HepG2 (cell line): ENCODE measurements around the gene LZTS2. TPM values are rescaled to one million over a fixed set of nuclear protein-coding genes. Genes with fewer than 3 reads are reported as not detected.

Source experiments
- AGO2 ChIP-seq: fragments of 200-400 bp; formaldehyde crosslinking; optimal IDR thresholded peaks from 2 replicates; pipeline ENCODE3; 2017; ENCODE audit warnings: mild to moderate bottlenecking, low read depth, low read length, moderate library complexity
- ATF7-NPFF ChIP-seq: sonication (generic); formaldehyde crosslinking; IDR thresholded peaks from 2 replicates; pipeline ENCODE4 v1.8.1; 2023; ENCODE audit warnings: mild to moderate bottlenecking, low read depth, missing genetic modification reagents, moderate library complexity
- CCAR2 ChIP-seq: fragments of 200-400 bp; formaldehyde crosslinking; optimal IDR thresholded peaks from 2 replicates; pipeline ENCODE3; 2018; ENCODE audit warnings: low read depth, mild to moderate bottlenecking, low read length, moderate library complexity
- CREM ChIP-seq, 2 experiments: sonication (generic) in 1 of 2; formaldehyde crosslinking in 1 of 2; IDR thresholded peaks; 2 replicates each; pipeline versions ENCODE4 v1.4.0 to v1.6.1; 2016 to 2020; ENCODE audit warnings: antibody characterized with exemption in 1 of 2, mild to moderate bottlenecking in 1 of 2, missing genetic modification reagents in 1 of 2
- GRHL1 ChIP-seq: sonication (generic); formaldehyde crosslinking; conservative IDR thresholded peaks from 2 replicates; pipeline ENCODE4 v1.8.0; 2022; ENCODE audit warnings: missing genetic modification reagents
- HMG20B ChIP-seq: conservative IDR thresholded peaks from 2 replicates; pipeline ENCODE4 v1.6.1; 2016; ENCODE audit warnings: missing genetic modification reagents, missing compliant biosample characterization
- HNF4A ChIP-seq: sonication (generic); formaldehyde crosslinking; IDR thresholded peaks from 2 replicates; pipeline ENCODE4 v1.4.0; 2020; ENCODE audit warnings: missing genetic modification reagents
- MAFG ChIP-seq: sonication (generic); formaldehyde crosslinking; IDR thresholded peaks from 2 replicates; pipeline ENCODE4 v1.5.1; 2020; ENCODE audit warnings: mild to moderate bottlenecking, missing genetic modification reagents
- MED8 ChIP-seq: sonication (generic); formaldehyde crosslinking; IDR thresholded peaks from 2 replicates; pipeline ENCODE4 v1.8.1; 2023; ENCODE audit warnings: mild to moderate bottlenecking, missing genetic modification reagents; ENCODE audit not compliant: insufficient replicate concordance
- NFYB ChIP-seq: sonication (generic); formaldehyde crosslinking; IDR thresholded peaks from 2 replicates; pipeline ENCODE4 v1.4.0; 2020; ENCODE audit warnings: missing genetic modification reagents
- RXRA ChIP-seq: sonication (generic); formaldehyde crosslinking; IDR thresholded peaks from 2 replicates; pipeline ENCODE4 v1.5.1; 2020; ENCODE audit warnings: missing genetic modification reagents
- RXRB ChIP-seq: IDR thresholded peaks from 2 replicates; pipeline ENCODE4 v1.6.1; 2016; ENCODE audit warnings: borderline replicate concordance, missing genetic modification reagents, missing compliant biosample characterization
- SIN3B ChIP-seq: fragments of 150-350 bp; IDR thresholded peaks from 2 replicates; pipeline ENCODE4 v1.6.1; 2014; ENCODE audit warnings: low read length
- TBX2 ChIP-seq: sonication (generic); formaldehyde crosslinking; IDR thresholded peaks from 2 replicates; pipeline ENCODE4 v1.5.0; 2020; ENCODE audit warnings: missing genetic modification reagents, mild to moderate bottlenecking, borderline replicate concordance
- ZFP37 ChIP-seq: sonication (generic); formaldehyde crosslinking; IDR thresholded peaks from 2 replicates; pipeline ENCODE4 v1.4.0; 2020; ENCODE audit warnings: missing genetic modification reagents, borderline replicate concordance
- ZNF263 ChIP-seq: sonication (generic); formaldehyde crosslinking; IDR thresholded peaks from 2 replicates; pipeline ENCODE4 v1.4.0; 2020; ENCODE audit warnings: missing genetic modification reagents
- polyA plus RNA-seq, 8 experiments: library from polyadenylated mRNA; depleted of rRNA in 3 of 8; stranded (reverse) in 7 of 8; unstranded in 1 of 8; fragments of >200 nt; fragmentation: Illumina TruSeq in 4 of 8; extraction: Trizol in 4 of 8; gene quantifications; 2 replicates each; pipeline versions ENCODE4 v1.2.1 to v1.2.3, GENCODE V29; 2011 to 2016; ENCODE audit warnings: low read depth in 4 of 8, missing spikeins in 1 of 8, mixed read lengths in 1 of 8; ENCODE audit not compliant: insufficient read depth in 1 of 8
- total RNA-seq, 5 experiments: library from RNA; depleted of rRNA; stranded (reverse); fragments of >200 nt; fragmentation: Illumina TruSeq; extraction: Trizol; gene quantifications; 2 replicates each; pipeline ENCODE4 v1.2.3, GENCODE V29; 2016; ENCODE audit warnings: low read depth in 1 of 5
- TF ChIP-seq, protein P1 (sequence below): sonication (generic); formaldehyde crosslinking; conservative IDR thresholded peaks from 2 replicates; pipeline ENCODE4 v1.4.0; 2020; ENCODE audit warnings: mild to moderate bottlenecking, missing genetic modification reagents, moderate library complexity
- TF ChIP-seq, protein P2 (sequence below): sonication (generic); formaldehyde crosslinking; IDR thresholded peaks from 2 replicates; pipeline ENCODE4 v1.4.0; 2020; ENCODE audit warnings: mild to moderate bottlenecking, missing genetic modification reagents
- TF ChIP-seq, protein P3 (sequence below): sonication (generic); formaldehyde crosslinking; IDR thresholded peaks from 2 replicates; pipeline ENCODE4 v1.8.1; 2022; ENCODE audit warnings: low read depth, mild to moderate bottlenecking, missing genetic modification reagents
- TF ChIP-seq, protein P4 (sequence below): sonication (generic); formaldehyde crosslinking; IDR thresholded peaks from 2 replicates; pipeline ENCODE4 v1.5.0; 2020; ENCODE audit warnings: missing genetic modification reagents, mild to moderate bottlenecking, borderline replicate concordance

The LZTS2 gene
- total and polyA plus RNA-seq, 2 of the 13 experiments (the other 11 are each of a cell fraction or from before 2014, with no cell fraction given): 43.6 to 65.6 TPM

GRCh38 chr10:101008823-101009423 lies 9.3 kb downstream of the LZTS2 start (continued):
- TF ChIP-seq, protein P1, sequence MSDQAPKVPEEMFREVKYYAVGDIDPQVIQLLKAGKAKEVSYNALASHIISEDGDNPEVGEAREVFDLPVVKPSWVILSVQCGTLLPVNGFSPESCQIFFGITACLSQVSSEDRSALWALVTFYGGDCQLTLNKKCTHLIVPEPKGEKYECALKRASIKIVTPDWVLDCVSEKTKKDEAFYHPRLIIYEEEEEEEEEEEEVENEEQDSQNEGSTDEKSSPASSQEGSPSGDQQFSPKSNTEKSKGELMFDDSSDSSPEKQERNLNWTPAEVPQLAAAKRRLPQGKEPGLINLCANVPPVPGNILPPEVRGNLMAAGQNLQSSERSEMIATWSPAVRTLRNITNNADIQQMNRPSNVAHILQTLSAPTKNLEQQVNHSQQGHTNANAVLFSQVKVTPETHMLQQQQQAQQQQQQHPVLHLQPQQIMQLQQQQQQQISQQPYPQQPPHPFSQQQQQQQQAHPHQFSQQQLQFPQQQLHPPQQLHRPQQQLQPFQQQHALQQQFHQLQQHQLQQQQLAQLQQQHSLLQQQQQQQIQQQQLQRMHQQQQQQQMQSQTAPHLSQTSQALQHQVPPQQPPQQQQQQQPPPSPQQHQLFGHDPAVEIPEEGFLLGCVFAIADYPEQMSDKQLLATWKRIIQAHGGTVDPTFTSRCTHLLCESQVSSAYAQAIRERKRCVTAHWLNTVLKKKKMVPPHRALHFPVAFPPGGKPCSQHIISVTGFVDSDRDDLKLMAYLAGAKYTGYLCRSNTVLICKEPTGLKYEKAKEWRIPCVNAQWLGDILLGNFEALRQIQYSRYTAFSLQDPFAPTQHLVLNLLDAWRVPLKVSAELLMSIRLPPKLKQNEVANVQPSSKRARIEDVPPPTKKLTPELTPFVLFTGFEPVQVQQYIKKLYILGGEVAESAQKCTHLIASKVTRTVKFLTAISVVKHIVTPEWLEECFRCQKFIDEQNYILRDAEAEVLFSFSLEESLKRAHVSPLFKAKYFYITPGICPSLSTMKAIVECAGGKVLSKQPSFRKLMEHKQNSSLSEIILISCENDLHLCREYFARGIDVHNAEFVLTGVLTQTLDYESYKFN: peak; percentile 55; the same call in 1 of the 2 replicates
- TF ChIP-seq, protein P2, sequence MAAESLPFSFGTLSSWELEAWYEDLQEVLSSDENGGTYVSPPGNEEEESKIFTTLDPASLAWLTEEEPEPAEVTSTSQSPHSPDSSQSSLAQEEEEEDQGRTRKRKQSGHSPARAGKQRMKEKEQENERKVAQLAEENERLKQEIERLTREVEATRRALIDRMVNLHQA: no peak
- TF ChIP-seq HMG20B (peak; percentile 72; the same call in 1 of the 2 replicates), NFYB (CRISPR knock-in tag) (no peak), HNF4A (peak; percentile 31), MAFG (CRISPR knock-in tag) (no peak), MED8 (peak; percentile 71), AGO2 (peak; percentile 5), SIN3B (no peak), CCAR2 (no peak), RXRB (CRISPR knock-in tag) (peak; percentile 66; the same call in 1 of the 2 replicates), ZNF263 (CRISPR knock-in tag) (peak; percentile 64), TBX2 (CRISPR knock-in tag) (peak; percentile 91), CREM (IDR thresholded peaks at IDR 0.05) (no peak; the same call in 1 of the 2 replicates), CREM (CRISPR knock-in tag; IDR thresholded peaks at IDR 0.05) (no peak), ZFP37 (CRISPR knock-in tag) (no peak), GRHL1 (CRISPR knock-in tag) (no peak), ATF7-NPFF (CRISPR knock-in tag) (no peak), RXRA (CRISPR knock-in tag) (peak; percentile 89)
- TF ChIP-seq, protein P3, sequence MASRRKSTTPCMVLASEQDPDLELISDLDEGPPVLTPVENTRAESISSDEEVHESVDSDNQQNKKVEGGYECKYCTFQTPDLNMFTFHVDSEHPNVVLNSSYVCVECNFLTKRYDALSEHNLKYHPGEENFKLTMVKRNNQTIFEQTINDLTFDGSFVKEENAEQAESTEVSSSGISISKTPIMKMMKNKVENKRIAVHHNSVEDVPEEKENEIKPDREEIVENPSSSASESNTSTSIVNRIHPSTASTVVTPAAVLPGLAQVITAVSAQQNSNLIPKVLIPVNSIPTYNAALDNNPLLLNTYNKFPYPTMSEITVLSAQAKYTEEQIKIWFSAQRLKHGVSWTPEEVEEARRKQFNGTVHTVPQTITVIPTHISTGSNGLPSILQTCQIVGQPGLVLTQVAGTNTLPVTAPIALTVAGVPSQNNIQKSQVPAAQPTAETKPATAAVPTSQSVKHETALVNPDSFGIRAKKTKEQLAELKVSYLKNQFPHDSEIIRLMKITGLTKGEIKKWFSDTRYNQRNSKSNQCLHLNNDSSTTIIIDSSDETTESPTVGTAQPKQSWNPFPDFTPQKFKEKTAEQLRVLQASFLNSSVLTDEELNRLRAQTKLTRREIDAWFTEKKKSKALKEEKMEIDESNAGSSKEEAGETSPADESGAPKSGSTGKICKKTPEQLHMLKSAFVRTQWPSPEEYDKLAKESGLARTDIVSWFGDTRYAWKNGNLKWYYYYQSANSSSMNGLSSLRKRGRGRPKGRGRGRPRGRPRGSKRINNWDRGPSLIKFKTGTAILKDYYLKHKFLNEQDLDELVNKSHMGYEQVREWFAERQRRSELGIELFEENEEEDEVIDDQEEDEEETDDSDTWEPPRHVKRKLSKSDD: no peak
- TF ChIP-seq, protein P4, sequence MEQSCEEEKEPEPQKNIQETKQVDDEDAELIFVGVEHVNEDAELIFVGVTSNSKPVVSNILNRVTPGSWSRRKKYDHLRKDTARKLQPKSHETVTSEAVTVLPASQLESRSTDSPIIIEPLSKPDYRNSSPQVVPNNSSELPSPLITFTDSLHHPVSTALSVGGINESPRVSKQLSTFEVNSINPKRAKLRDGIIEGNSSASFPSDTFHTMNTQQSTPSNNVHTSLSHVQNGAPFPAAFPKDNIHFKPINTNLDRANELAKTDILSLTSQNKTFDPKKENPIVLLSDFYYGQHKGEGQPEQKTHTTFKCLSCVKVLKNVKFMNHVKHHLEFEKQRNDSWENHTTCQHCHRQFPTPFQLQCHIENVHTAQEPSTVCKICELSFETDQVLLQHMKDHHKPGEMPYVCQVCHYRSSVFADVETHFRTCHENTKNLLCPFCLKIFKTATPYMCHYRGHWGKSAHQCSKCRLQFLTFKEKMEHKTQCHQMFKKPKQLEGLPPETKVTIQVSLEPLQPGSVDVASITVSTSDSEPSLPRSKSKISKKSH (CRISPR knock-in tag): peak; percentile 37; the same call in 1 of the 2 replicates
